Panc1 (cell line): Measurements from ENCODE around the gene ERGIC2.

Experiments
- CTCF ChIP-seq: fragments of 450-650 bp; IDR thresholded peaks from 2 replicates; pipeline ENCODE4 v1.5.1; 2017; ENCODE audit warnings: mild to moderate bottlenecking
- REST ChIP-seq, 2 experiments: IDR thresholded peaks; 2 replicates each; pipeline ENCODE4 v1.6.1; 2011 to 2012; ENCODE audit warnings: low read depth in 2 of 2, control low read depth in 1 of 2, low read length in 1 of 2, mild to moderate bottlenecking in 1 of 2, moderate library complexity in 1 of 2; ENCODE audit not compliant: insufficient read depth in 1 of 2
- TCF7L2 ChIP-seq: IDR thresholded peaks from 2 replicates; pipeline ENCODE4 v1.6.1; 2011; ENCODE audit warnings: mild to moderate bottlenecking, low read depth, low read length, inconsistent platforms

- TF ChIP-seq REST (IDR thresholded peaks at IDR 0.05; ENCODE audit: insufficient read depth in 1 of 2, low read depth in 2 of 2, low read length in 1 of 2) (no peak), CTCF (no peak), TCF7L2 (no peak)
Observed at GRCh38 chr12:29416748-29417147, 35.8 kb upstream of the ERGIC2 start.
